Stromal cell of bone marrow (primary cell): ENCODE measurements around the gene JAZF1.
A peak's percentile ranks its signal among the peaks of the same experiment; 100 is the strongest.

ENCODE experiments used
- DNase-seq: peaks from one replicate; pipeline ENCODE4 v3.0.0-alpha.2; 2012; ENCODE audit warnings: low read depth

Gene JAZF1

GRCh38 chr7:27839099-27839498, 341.5 kb downstream of the JAZF1 start:
- DNase-seq: no peak

- no peak for DNase-seq
Observed at GRCh38 chr7:27836536-27836935, 344.1 kb downstream of the JAZF1 start.

DNA sequence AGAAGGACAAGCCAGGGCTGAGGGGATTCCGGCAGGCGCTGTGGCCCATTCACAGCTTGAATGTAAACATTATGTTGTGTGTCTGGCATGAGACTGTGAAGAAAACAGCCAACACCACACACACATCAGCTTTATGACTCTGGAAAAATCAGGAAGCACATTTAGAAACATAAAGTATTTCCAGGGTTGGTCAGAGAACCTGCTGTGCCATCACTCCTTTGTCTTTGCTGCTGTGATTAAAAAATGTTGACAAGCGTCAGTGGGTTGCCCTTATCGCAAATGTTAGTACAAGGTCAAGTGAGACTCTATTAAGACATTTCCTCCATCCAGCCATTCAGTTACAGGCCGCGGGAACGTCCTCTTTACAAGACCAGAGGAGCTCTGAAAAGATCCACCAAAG, 345.2 kb downstream of the JAZF1 start:
- DNase-seq: no peak

GRCh38 chr7:27834179-27834921, 346.2 kb downstream of the JAZF1 start:
- DNase-seq: no peak

DNA sequence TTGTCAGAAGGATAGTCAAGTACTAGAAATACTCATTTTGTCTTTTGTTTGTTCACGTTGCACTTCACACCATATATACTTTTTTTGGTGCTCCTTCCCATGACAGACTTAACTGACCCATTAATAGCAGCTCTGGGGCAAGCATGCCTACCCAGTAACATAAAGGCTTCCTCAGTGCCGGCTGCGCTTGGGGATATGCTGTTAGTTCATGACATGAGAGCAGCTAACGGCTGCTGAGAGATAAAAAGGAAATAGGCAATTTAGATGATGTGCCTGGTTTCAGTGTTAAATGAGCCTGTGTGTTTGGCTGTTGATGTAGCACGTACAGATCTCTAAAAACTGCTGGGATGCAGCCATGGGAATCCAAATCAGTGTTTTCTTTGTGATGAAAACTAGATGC, 354.2 kb downstream of the JAZF1 start:
- DNase-seq: no peak

- DNase-seq: no peak
Observed at GRCh38 chr7:27825891-27826290, 354.7 kb downstream of the JAZF1 start.

DNA sequence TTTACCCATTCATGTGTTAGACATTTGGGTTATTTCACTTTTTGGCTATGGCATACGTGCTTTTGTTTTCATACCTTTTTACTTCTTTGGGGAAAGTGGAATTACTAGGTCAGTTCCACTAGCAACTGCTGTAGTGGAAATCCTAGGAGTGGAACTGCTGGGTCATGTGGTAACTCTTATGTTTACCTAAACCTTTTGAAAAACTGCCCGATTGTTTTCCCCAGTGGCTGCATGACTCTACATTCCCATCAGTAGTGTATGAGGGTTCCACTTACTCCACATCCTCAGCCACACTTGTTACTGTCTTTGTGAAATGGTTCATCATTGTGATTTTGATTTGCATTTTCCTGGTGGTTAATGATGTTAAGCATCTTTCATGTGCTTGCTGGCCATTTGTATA, 358.4 kb downstream of the JAZF1 start:
- DNase-seq: peak; percentile 61

GRCh38 chr7:27812706-27813105, 367.9 kb downstream of the JAZF1 start:
- DNase-seq: no peak

DNA sequence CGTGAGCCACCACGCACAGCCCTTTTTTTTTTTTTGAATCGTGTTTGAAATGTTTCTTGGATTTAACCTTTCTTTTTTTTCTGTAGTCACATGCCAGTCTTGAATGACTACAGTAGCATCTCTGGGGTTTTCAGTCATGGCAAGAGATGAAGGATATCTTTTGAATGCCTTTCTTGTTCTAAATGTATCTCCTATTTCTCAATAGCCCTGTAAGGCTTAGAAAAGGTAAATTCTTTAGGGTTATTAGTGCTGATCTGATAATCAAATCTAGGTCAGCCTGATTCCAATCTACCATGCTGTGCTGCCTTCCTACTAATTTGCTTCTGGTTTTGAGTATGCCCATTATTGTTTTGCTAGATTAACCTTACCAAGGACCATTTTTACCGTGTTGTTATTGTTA, 370.4 kb downstream of the JAZF1 start:
- no peak for DNase-seq

- peak; percentile 68 for DNase-seq
Observed at GRCh38 chr7:27808626-27809025, 372.0 kb downstream of the JAZF1 start.

GRCh38 chr7:27804139-27804538, 376.5 kb downstream of the JAZF1 start:
- DNase-seq: no peak

GRCh38 chr7:27802999-27803398, 377.6 kb downstream of the JAZF1 start:
- DNase-seq: peak; percentile 87

DNA sequence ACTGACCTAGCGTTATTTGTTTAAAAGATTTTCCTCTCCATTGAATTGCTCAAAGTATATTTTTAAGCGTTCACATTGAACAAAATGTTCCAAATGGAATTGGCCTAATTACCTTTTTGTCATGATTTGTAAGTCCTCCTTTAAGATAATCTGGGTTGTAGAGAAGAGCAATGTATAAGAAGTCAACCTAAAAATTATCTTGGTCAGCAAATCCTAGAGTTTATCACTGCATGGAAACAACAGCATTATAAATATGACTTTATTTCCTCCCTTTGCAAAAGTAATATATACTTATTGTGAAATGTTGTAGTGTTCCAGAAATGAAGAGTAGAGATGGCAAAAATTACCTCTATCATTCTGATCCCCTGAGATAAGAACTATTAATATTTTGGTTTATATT, 381.4 kb downstream of the JAZF1 start:
- no peak for DNase-seq

- no peak for DNase-seq
Observed at GRCh38 chr7:27795977-27796376, 384.6 kb downstream of the JAZF1 start.

- DNase-seq: no peak
Observed at GRCh38 chr7:27793780-27794179, 386.8 kb downstream of the JAZF1 start.

DNA sequence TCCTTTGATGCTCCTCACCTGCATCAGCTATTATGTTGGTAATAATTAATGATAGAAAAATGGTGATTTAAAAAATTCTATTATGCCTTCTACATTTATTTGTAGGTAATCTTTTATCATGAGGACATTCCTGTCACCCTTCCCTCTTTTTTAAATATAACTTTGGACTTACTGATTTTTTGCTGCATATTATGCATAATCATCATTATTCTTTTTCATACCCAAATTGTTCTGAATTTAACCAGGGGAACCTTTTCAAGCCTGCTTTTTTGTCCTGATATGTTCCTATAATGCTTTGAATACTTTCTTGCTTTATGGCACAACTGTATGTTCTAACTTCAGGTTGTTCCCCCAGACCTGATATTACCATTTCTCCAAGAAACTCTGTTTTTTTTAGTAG, 392.2 kb downstream of the JAZF1 start:
- no peak for DNase-seq

GRCh38 chr7:27784399-27785053, 396.1 kb downstream of the JAZF1 start:
- peak; percentile 42 for DNase-seq

GRCh38 chr7:27782849-27783248, 397.7 kb downstream of the JAZF1 start:
- DNase-seq: peak; percentile 68

GRCh38 chr7:27781188-27781587, 399.4 kb downstream of the JAZF1 start:
- no peak for DNase-seq
